Right cardiac atrium (tissue), 5 donors: ENCODE results near the gene PTER. TPM values are rescaled to one million over a fixed set of nuclear protein-coding genes. Genes with fewer than 3 reads are reported as not detected.

Experiments
- ATAC-seq, 2 donors: fragments of 200-7000 bp; cut with Tn5 transposase; one replicate each; pipeline versions ENCODE4 v1.8.0 to v1.9.1; 2020; ENCODE audit warnings: moderate library complexity in 2 of 2, mild to moderate bottlenecking in 1 of 2
- DNase-seq, 3 donors: peaks; one replicate each; pipeline ENCODE4 v3.0.0-alpha.2; 2020
- H3K27ac ChIP-seq: one replicate; pipeline ENCODE4 v1.5.1; 2013; ENCODE audit warnings: mild to moderate bottlenecking, low read length, control low read depth, moderate library complexity
- H3K27me3 ChIP-seq: one replicate; pipeline ENCODE4 v1.6.1; 2013; ENCODE audit not compliant: control insufficient read depth, insufficient read depth
- H3K4me1 ChIP-seq: one replicate; pipeline ENCODE4 v1.6.1; 2013; ENCODE audit warnings: low read length; ENCODE audit not compliant: control insufficient read depth, insufficient read depth
- H3K4me3 ChIP-seq: one replicate; pipeline ENCODE4 v1.5.1; 2013; ENCODE audit warnings: low read length, control low read depth
- H3K9me3 ChIP-seq: one replicate; pipeline ENCODE4 v1.6.1; 2013; ENCODE audit warnings: low read length; ENCODE audit not compliant: control insufficient read depth
- WGBS: extraction: QIAGEN DNeasy Blood & Tissue Kit; methylation state at CpG from one replicate; pipeline ENCODE4 v1.1.7; 2013; 5-methylcytosine and 5-hydroxymethylcytosine counted together
- intact Hi-C, 4 donors: fragments of 100-400 bp; cut with DNase I; formaldehyde crosslinking; loops; one replicate each; pipeline versions ENCODE4 v1.11.0 to v1.14.0; 2022 to 2023
- polyA plus RNA-seq: library from polyadenylated mRNA; stranded (reverse); fragments of 200-250 nt; gene quantifications from one replicate; pipeline ENCODE4 v1.2.3, GENCODE V29; 2013
- total RNA-seq, 4 donors: library from RNA; stranded (reverse); fragmentation: NEBNext Ultra II Directional; extraction: Animal tissue kit (Norgen Biotek cat#: 25700); gene quantifications; one replicate each; pipeline ENCODE4 v1.2.1, GENCODE V29; 2021
- donor health status: healthy with polysubstance abuse.
- donor health status: DM: no; HTN: yes; CAD: no.
- donor health status: DM: no; HTN: no; CAD: no.
- donor health status: DM: no; HTN: yes; CAD: no; lungs with severe emphysema.
- donor health status: DM: yes; HTN: yes; CAD: no.

PTER gene
- total and polyA plus RNA-seq, 5 donors: 10.1 to 31.2 (median 23.8) TPM

GRCh38 chr10:16437540-16437894 is 707 bp downstream of the PTER start:
- ATAC-seq (no peak), DNase-seq (no peak)
- H3K4me3 ChIP-seq: peak overlapping the region; percentile 62
- peak overlapping the region; percentile 88 for H3K27ac ChIP-seq
- no peaks in the 10 kb centered on the region for H3K9me3 ChIP-seq
- intact Hi-C loops: no loop called here
- peaks cover 12% of the 10 kb centered on the region for H3K4me1 ChIP-seq
- WGBS: 83% methylated on average over 5 of the region's 5 CpGs
- H3K27me3 ChIP-seq: no peaks in the 10 kb centered on the region

- H3K9me3 ChIP-seq: no peaks in the 10 kb centered on the region
- no peak overlapping the region for H3K27ac ChIP-seq
- ATAC-seq: no peak
- intact Hi-C loops: no loop called here
- H3K4me1 ChIP-seq: peaks cover 12% of the 10 kb centered on the region
- WGBS: 47% methylated on average over 1 of the region's 1 CpG
- no peak for DNase-seq
- no peaks in the 10 kb centered on the region for H3K27me3 ChIP-seq
- no peak overlapping the region for H3K4me3 ChIP-seq
These were observed 2.5 kb downstream of the PTER start for GRCh38 chr10:16439295-16439694.

GRCh38 chr10:16440396-16441133 is 3.8 kb downstream of the PTER start:
- 85% methylated on average over 12 of the region's 12 CpGs for WGBS
- ATAC-seq: no peak
- H3K27ac ChIP-seq: no peak overlapping the region
- DNase-seq: no peak
- no peaks in the 10 kb centered on the region for H3K27me3 ChIP-seq
- H3K4me3 ChIP-seq: no peak overlapping the region
- H3K9me3 ChIP-seq: no peaks in the 10 kb centered on the region
- peaks cover 12% of the 10 kb centered on the region for H3K4me1 ChIP-seq
- intact Hi-C loops: no loop called here

GRCh38 chr10:16441173-16441840 is 4.5 kb downstream of the PTER start:
- peaks cover 12% of the 10 kb centered on the region for H3K4me1 ChIP-seq
- H3K9me3 ChIP-seq: no peaks in the 10 kb centered on the region
- H3K27ac ChIP-seq: no peak overlapping the region
- ATAC-seq (no peak), DNase-seq (no peak)
- WGBS: 57% methylated on average over 9 of the region's 9 CpGs
- H3K4me3 ChIP-seq: no peak overlapping the region
- H3K27me3 ChIP-seq: no peaks in the 10 kb centered on the region
- intact Hi-C loops: no loop called here

GRCh38 chr10:16442914-16443313 is 6.1 kb downstream of the PTER start:
- DNase-seq (no peak), ATAC-seq (no peak)
- intact Hi-C loops: no loop called here
- Histone ChIP-seq H3K4me3 (no peak overlapping the region), H3K27ac (no peak overlapping the region), H3K9me3 (no peaks in the 10 kb centered on the region), H3K27me3 (no peaks in the 10 kb centered on the region), H3K4me1 (peaks cover 9% of the 10 kb centered on the region)
- WGBS: 95% methylated on average over 1 of the region's 1 CpG

GRCh38 chr10:16445770-16446469 is 9.1 kb downstream of the PTER start:
- ATAC-seq: peak; percentile 78 to 80
- peak overlapping the region; percentile 36 for H3K27ac ChIP-seq
- DNase-seq: no peak
- intact Hi-C loops: no loop called here
- H3K27me3 ChIP-seq: no peaks in the 10 kb centered on the region
- WGBS: 67% methylated on average over 9 of the region's 9 CpGs
- H3K4me1 ChIP-seq: peaks cover 4% of the 10 kb centered on the region
- no peak overlapping the region for H3K4me3 ChIP-seq
- no peaks in the 10 kb centered on the region for H3K9me3 ChIP-seq

- no peak overlapping the region for H3K4me3 ChIP-seq
- DNase-seq: no peak
- no peak for ATAC-seq
- over 99% methylated on average over 5 of the region's 5 CpGs for WGBS
- intact Hi-C loops: no loop called here
- no peaks in the 10 kb centered on the region for H3K27me3 ChIP-seq
- H3K4me1 ChIP-seq: peaks cover 2% of the 10 kb centered on the region
- H3K9me3 ChIP-seq: no peaks in the 10 kb centered on the region
- H3K27ac ChIP-seq: no peak overlapping the region
These were observed 12.6 kb downstream of the PTER start for GRCh38 chr10:16449454-16449853.

GRCh38 chr10:16458166-16458955 is 21.6 kb downstream of the PTER start:
- Histone ChIP-seq H3K9me3 (no peaks in the 10 kb centered on the region), H3K27ac (no peak overlapping the region), H3K4me1 (no peaks in the 10 kb centered on the region), H3K27me3 (no peaks in the 10 kb centered on the region), H3K4me3 (no peak overlapping the region)
- ATAC-seq: no peak
- intact Hi-C loops: no loop called here
- 87% methylated on average over 6 of the region's 6 CpGs for WGBS
- no peak for DNase-seq

GRCh38 chr10:16459423-16459939 is 22.7 kb downstream of the PTER start:
- Histone ChIP-seq H3K4me1 (no peaks in the 10 kb centered on the region), H3K9me3 (no peaks in the 10 kb centered on the region), H3K27me3 (no peaks in the 10 kb centered on the region), H3K27ac (no peak overlapping the region), H3K4me3 (no peak overlapping the region)
- ATAC-seq: no peak
- DNase-seq: no peak
- 89% methylated on average over 7 of the region's 7 CpGs for WGBS
- intact Hi-C loops: no loop called here

- H3K9me3 ChIP-seq: no peaks in the 10 kb centered on the region
- no peaks in the 10 kb centered on the region for H3K27me3 ChIP-seq
- H3K4me1 ChIP-seq: no peaks in the 10 kb centered on the region
- 98% methylated on average over 1 of the region's 1 CpG for WGBS
- ATAC-seq (no peak), DNase-seq (no peak)
- no peak overlapping the region for H3K4me3 ChIP-seq
- intact Hi-C loops: no loop called here
- no peak overlapping the region for H3K27ac ChIP-seq
These were observed 29.2 kb downstream of the PTER start for GRCh38 chr10:16466001-16466400.
